KMS-11 (cell line): Measurements from ENCODE around the gene SPOUT1.
"Not testable (repeated sequence)": the region's sequence is repeated elsewhere in the genome, so short reads cannot be mapped to it uniquely, and the experiment has no call there.

Source experiments
- H2AFZ ChIP-seq: fragments of 200-600 bp; sonication (generic); 2 replicates; pipeline ENCODE4 v1.6.1; 2016; ENCODE audit warnings: antibody characterized with exemption, mixed run types, low read depth
- H3K27ac ChIP-seq: fragments of 200-600 bp; sonication (generic); 2 replicates; pipeline ENCODE4 v1.6.1; 2016; ENCODE audit warnings: mild to moderate bottlenecking, mixed run types
- H3K27me3 ChIP-seq: fragments of 200-600 bp; sonication (generic); 2 replicates; pipeline ENCODE4 v1.6.1; 2017; ENCODE audit warnings: mild to moderate bottlenecking, low read depth, mixed run types, moderate library complexity; ENCODE audit not compliant: insufficient read depth
- H3K36me3 ChIP-seq: fragments of 200-600 bp; sonication (generic); 2 replicates; pipeline ENCODE4 v1.6.1; 2017; ENCODE audit warnings: mild to moderate bottlenecking, mixed run types; ENCODE audit not compliant: insufficient read depth
- H3K4me1 ChIP-seq: fragments of 200-600 bp; sonication (generic); 2 replicates; pipeline ENCODE4 v1.6.1; 2016; ENCODE audit warnings: mild to moderate bottlenecking, low read depth, mixed run types; ENCODE audit not compliant: poor library complexity, severe bottlenecking
- H3K4me2 ChIP-seq: fragments of 200-600 bp; sonication (generic); 2 replicates; pipeline ENCODE4 v1.7.0; 2016; ENCODE audit warnings: mild to moderate bottlenecking, mixed run types
- H3K4me3 ChIP-seq: fragments of 200-600 bp; sonication (generic); IDR thresholded peaks from 2 replicates; pipeline ENCODE4 v1.6.1; 2017; ENCODE audit warnings: low read depth, low read length, mixed read lengths; ENCODE audit not compliant: insufficient read depth
- H3K79me2 ChIP-seq: fragments of 200-600 bp; sonication (generic); 2 replicates; pipeline ENCODE4 v1.6.1; 2016; ENCODE audit warnings: low read depth, mixed run types; ENCODE audit not compliant: insufficient read depth
- H3K9ac ChIP-seq: fragments of 200-600 bp; sonication (generic); 2 replicates; pipeline ENCODE4 v1.6.1; 2016; ENCODE audit warnings: mild to moderate bottlenecking, mixed run types
- H4K20me1 ChIP-seq: fragments of 200-600 bp; sonication (generic); 2 replicates; pipeline ENCODE4 v1.6.1; 2016; ENCODE audit warnings: mild to moderate bottlenecking, mixed run types; ENCODE audit not compliant: insufficient read depth
- CTCF ChIP-seq: fragments of 200-600 bp; sonication (generic); conservative IDR thresholded peaks from 2 replicates; pipeline ENCODE4 v1.6.1; 2017; ENCODE audit warnings: low read depth, mild to moderate bottlenecking, antibody characterized with exemption, low read length, moderate library complexity, mixed read lengths

The SPOUT1 gene

GRCh38 chr9:128862401-128862851 lies 32.8 kb upstream of the SPOUT1 start:
- H3K36me3 ChIP-seq = no peaks in the 10 kb centered on the region
- TF ChIP-seq CTCF = no peak
- H3K27ac ChIP-seq = no peak overlapping the region

GRCh38 chr9:128861501-128861900 lies 31.9 kb upstream of the SPOUT1 start:
- H4K20me1 ChIP-seq = no peaks in the 10 kb centered on the region
- no peak overlapping the region for H3K27ac ChIP-seq
- H3K4me3 ChIP-seq = no peak overlapping the region
- no peak for TF ChIP-seq CTCF
- H3K4me2 ChIP-seq = no peak overlapping the region
- H2AFZ ChIP-seq = no peak overlapping the region
- H3K9ac ChIP-seq = no peak overlapping the region
- no peaks in the 10 kb centered on the region for H3K27me3 ChIP-seq
- H3K36me3 ChIP-seq = no peaks in the 10 kb centered on the region
- H3K4me1 ChIP-seq = peaks cover 3% of the 10 kb centered on the region
- no peaks in the 10 kb centered on the region for H3K79me2 ChIP-seq

More at GRCh38 chr9:128862401-128862851, 32.8 kb upstream of the SPOUT1 start:
- H3K4me2 ChIP-seq = no peak overlapping the region
- H3K4me3 ChIP-seq = no peak overlapping the region
- no peaks in the 10 kb centered on the region for H4K20me1 ChIP-seq
- H3K4me1 ChIP-seq = peaks cover 3% of the 10 kb centered on the region
- H3K9ac ChIP-seq = no peak overlapping the region
- no peak overlapping the region for H2AFZ ChIP-seq
- H3K79me2 ChIP-seq = no peaks in the 10 kb centered on the region
- no peaks in the 10 kb centered on the region for H3K27me3 ChIP-seq

- H3K36me3 ChIP-seq = no peaks in the 10 kb centered on the region
- peaks cover 3% of the 10 kb centered on the region for H3K4me1 ChIP-seq
- no peak for TF ChIP-seq CTCF
- H2AFZ ChIP-seq = no peak overlapping the region
- H3K27ac ChIP-seq = no peak overlapping the region
- H3K4me2 ChIP-seq = no peak overlapping the region
- H3K4me3 ChIP-seq = no peak overlapping the region
- no peak overlapping the region for H3K9ac ChIP-seq
- no peaks in the 10 kb centered on the region for H4K20me1 ChIP-seq
- no peaks in the 10 kb centered on the region for H3K27me3 ChIP-seq
- no peaks in the 10 kb centered on the region for H3K79me2 ChIP-seq
Measured at GRCh38 chr9:128860937-128861336, 31.3 kb upstream of the SPOUT1 start.

DNA sequence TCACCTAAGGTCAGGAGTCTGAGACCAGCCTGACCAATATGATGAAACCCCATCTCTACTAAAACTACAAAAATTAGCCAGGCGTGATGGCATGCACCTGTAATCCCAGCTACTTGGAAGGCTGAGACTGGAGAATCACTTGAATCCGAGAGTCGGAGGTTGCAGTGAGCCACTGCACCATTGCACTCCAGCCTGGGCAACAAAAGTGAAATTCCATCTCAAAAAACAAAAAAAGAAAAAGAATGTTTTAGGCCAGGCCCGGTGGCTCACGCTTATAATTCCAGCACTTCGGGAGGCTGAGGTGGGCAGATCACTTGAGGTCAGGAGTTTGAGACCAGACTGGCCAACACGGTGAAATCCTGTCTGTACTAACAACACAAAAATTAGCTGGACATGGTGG lies 28.9 kb upstream of the SPOUT1 start:
- not testable (repeated sequence) for H3K9ac ChIP-seq, H3K36me3 ChIP-seq, H2AFZ ChIP-seq, H3K4me1 ChIP-seq, H4K20me1 ChIP-seq, H3K27ac ChIP-seq, H3K4me2 ChIP-seq, H3K79me2 ChIP-seq, H3K4me3 ChIP-seq, H3K27me3 ChIP-seq

DNA sequence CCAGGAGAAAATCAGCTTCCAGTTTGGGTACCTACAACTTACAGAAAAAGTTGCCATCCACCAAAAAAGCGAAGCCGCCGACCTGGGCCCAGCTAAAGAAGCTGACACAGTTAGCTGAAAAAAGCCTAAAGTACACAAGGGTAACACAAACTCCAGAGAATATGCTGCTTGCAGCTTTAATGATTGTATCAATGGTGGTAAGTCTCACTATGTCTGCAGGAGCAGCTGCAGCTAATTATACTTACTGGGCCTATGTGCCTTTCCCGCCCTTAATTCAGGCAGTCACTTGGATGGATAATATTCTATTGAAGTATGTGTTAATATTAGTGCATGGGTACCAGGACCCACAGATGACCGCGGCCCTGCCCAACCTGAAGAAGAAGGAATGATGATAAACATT lies 24.9 kb upstream of the SPOUT1 start:
- H3K27ac ChIP-seq, H3K4me1 ChIP-seq, H4K20me1 ChIP-seq, H3K4me3 ChIP-seq, H3K4me2 ChIP-seq, H3K36me3 ChIP-seq, H3K79me2 ChIP-seq, H3K9ac ChIP-seq, H3K27me3 ChIP-seq, H2AFZ ChIP-seq: not testable (repeated sequence)

- H3K4me3 ChIP-seq, H3K4me2 ChIP-seq, H3K27ac ChIP-seq, H3K4me1 ChIP-seq, H3K27me3 ChIP-seq, H3K9ac ChIP-seq, H3K79me2 ChIP-seq, H2AFZ ChIP-seq, H4K20me1 ChIP-seq, H3K36me3 ChIP-seq: not testable (repeated sequence)
Measured at GRCh38 chr9:128852646-128853045, 23.1 kb upstream of the SPOUT1 start.
